ENCODE data around the gene CDK5RAP2.

The CDK5RAP2 gene

DNA sequence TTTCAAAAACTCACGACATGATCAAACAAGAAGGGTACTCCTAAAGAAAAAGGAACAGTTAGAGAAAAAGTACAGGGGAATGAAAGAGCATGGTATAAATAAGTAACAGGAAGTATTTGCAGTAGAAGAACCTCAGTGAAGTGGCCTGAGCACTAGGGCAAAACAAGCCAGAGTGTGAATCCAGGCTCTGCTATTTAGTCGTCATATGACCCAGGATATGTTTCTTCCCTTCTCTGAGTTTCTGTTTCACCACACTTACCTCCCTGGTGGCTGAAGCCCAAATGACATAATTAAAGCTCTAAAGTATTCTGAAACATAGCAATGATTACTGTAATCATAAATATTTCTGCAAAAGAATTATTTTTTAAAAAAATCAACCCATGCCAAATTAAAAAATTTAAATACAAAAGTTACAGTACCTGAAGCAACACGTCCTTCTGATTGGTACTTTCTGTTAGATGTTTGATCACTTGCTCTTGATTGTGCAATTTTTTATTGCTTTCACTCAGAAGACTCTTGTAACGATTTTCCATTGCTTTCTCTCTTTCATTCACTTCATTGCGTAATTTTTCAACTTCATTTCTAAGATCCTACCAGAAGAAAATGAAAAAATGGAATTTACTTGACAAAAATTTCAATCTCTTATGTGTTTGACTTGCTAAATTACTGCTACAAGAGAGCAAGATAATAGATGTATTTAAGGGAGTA is 88.9 kb downstream of the CDK5RAP2 start:
- H3K27me3 Mint-ChIP-seq (ENCODE audit: low read depth): no peaks in the 10 kb centered on the region
- H3K36me3 Mint-ChIP-seq (ENCODE audit: low read depth): peaks cover 54% of the 10 kb centered on the region
- peaks cover 6% of the 10 kb centered on the region for H3K9me3 Mint-ChIP-seq

DNA sequence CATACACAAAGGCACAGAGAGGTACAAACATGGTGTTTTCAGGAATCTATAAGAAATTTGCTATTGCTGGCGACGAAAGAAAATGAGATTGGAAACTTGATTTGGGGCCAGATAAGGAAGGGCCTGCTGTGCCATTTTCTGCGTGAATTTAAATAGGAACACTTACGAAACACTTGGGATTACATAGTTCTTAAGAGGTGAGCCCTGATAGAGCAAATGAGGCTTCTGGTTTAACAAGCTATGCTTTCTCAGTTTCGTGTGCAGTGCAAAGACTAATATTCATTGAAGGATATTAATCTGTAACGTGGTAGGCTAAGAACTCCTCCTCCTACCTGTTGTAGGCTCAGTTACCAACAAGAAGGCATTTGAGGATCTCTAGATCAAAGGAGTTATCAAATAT is 93.1 kb downstream of the CDK5RAP2 start:
- Mint-ChIP-seq H3K36me3 (ENCODE audit: low read depth) (peaks cover 63% of the 10 kb centered on the region), H3K4me1 (no peaks in the 10 kb centered on the region)
- TF ChIP-seq, protein P1, sequence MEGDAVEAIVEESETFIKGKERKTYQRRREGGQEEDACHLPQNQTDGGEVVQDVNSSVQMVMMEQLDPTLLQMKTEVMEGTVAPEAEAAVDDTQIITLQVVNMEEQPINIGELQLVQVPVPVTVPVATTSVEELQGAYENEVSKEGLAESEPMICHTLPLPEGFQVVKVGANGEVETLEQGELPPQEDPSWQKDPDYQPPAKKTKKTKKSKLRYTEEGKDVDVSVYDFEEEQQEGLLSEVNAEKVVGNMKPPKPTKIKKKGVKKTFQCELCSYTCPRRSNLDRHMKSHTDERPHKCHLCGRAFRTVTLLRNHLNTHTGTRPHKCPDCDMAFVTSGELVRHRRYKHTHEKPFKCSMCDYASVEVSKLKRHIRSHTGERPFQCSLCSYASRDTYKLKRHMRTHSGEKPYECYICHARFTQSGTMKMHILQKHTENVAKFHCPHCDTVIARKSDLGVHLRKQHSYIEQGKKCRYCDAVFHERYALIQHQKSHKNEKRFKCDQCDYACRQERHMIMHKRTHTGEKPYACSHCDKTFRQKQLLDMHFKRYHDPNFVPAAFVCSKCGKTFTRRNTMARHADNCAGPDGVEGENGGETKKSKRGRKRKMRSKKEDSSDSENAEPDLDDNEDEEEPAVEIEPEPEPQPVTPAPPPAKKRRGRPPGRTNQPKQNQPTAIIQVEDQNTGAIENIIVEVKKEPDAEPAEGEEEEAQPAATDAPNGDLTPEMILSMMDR (IDR thresholded peaks at IDR 0.05; ENCODE audit: unreplicated experiment in 3 of 3): no peak

More for the DNA sequence above, 88.9 kb downstream of the CDK5RAP2 start:
- Mint-ChIP-seq H3K27ac (no peak overlapping the region), H3K4me1 (no peaks in the 10 kb centered on the region), H3K4me3 (no peak overlapping the region)
- TF ChIP-seq, protein P1 (IDR thresholded peaks at IDR 0.05; ENCODE audit: unreplicated experiment in 3 of 3): no peak

DNA sequence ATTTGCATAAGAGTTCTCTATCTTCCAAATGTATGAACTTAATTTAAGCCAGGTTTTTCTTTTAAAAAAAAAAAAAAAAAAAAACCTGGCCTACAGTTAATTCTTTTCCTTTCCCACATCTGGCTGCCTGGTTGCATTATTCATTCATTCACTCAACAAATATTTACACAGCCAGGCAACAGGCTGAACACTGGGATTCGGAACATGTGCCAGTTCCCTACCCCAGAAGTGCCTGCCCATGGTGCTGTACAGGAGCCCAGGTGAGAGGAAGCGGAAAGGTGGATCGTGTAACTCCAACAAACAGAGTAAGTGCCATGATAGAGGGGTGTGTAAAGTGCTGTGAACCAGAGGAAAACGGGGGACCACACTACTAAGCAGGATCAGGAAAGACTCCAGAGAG is 93.6 kb downstream of the CDK5RAP2 start:
- Mint-ChIP-seq H3K27me3 (ENCODE audit: low read depth) (no peaks in the 10 kb centered on the region), H3K4me1 (no peaks in the 10 kb centered on the region), H3K4me3 (no peak overlapping the region), H3K27ac (no peak overlapping the region), H3K36me3 (ENCODE audit: low read depth) (peaks cover 61% of the 10 kb centered on the region), H3K9me3 (no peaks in the 10 kb centered on the region)
- TF ChIP-seq, protein P1 (IDR thresholded peaks at IDR 0.05; ENCODE audit: unreplicated experiment in 3 of 3): no peak

More for the DNA sequence above, 93.1 kb downstream of the CDK5RAP2 start:
- H3K9me3 Mint-ChIP-seq: no peaks in the 10 kb centered on the region
- H3K27me3 Mint-ChIP-seq (ENCODE audit: low read depth): no peaks in the 10 kb centered on the region
- no peak overlapping the region for H3K4me3 Mint-ChIP-seq
- H3K27ac Mint-ChIP-seq: no peak overlapping the region

DNA sequence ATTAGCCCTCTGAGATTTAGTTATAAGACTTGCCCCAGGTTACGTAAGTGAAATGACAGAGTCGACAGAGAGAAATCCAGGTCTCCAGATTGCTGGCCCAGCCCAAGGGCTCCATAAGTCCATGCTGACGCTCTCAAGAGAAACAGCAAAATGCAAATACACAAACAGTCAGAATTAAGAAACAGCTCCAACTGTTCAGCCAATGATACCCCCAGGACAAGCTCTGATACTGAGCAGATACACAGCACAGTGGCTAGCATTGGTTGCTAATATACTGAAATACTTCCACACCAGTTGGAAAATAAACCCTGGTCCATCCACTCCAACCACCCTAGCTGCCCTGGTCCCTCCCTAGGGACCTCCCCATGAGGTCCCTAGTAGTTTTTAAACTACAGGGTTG is 94.2 kb downstream of the CDK5RAP2 start:
- TF ChIP-seq, protein P1 (IDR thresholded peaks at IDR 0.05; ENCODE audit: unreplicated experiment in 3 of 3): no peak
- H3K9me3 Mint-ChIP-seq: no peaks in the 10 kb centered on the region
- no peak overlapping the region for H3K27ac Mint-ChIP-seq
- H3K4me1 Mint-ChIP-seq: no peaks in the 10 kb centered on the region
- no peak overlapping the region for H3K4me3 Mint-ChIP-seq
- H3K36me3 Mint-ChIP-seq (ENCODE audit: low read depth): peaks cover 62% of the 10 kb centered on the region
- no peaks in the 10 kb centered on the region for H3K27me3 Mint-ChIP-seq (ENCODE audit: low read depth)

DNA sequence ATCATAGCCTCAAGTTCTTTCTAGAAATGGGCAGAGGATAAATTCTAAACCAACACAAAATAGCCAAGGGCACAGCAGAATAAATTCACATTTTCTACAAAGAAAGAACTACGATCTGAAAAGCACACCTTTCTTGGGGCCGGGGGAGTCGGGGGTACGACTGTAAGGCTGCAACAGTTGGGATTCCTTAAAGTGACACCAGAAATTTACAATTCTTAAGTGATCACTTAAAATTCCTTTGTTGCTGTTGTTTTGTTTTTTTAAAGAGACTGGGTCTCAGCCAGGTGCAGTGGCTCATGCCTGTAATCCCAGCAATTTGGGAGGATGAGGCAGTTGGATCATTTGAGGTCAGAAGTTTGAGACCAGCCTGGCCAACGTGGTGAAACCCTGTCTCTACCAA is 95.8 kb downstream of the CDK5RAP2 start:
- Mint-ChIP-seq H3K4me3 (no peak overlapping the region), H3K9me3 (no peaks in the 10 kb centered on the region)

More for the DNA sequence above, 95.8 kb downstream of the CDK5RAP2 start:
- Mint-ChIP-seq H3K27me3 (ENCODE audit: low read depth) (no peaks in the 10 kb centered on the region), H3K4me1 (no peaks in the 10 kb centered on the region), H3K27ac (no peak overlapping the region), H3K36me3 (ENCODE audit: low read depth) (peaks cover 47% of the 10 kb centered on the region)
- TF ChIP-seq, protein P1 (IDR thresholded peaks at IDR 0.05; ENCODE audit: unreplicated experiment in 3 of 3): no peak

All from nephron (organoid).